Gastrocnemius medialis (tissue), 4 donors: ENCODE data around the gene PSMC3IP.

ENCODE experiments used
- CTCF ChIP-seq, 5 experiments: fragments of 450-650 bp in 3 of 5; fragments of 200-600 bp in 2 of 5; sonication (generic) in 2 of 5; IDR thresholded peaks in 4 of 5; conservative IDR thresholded peaks in 1 of 5; 1 replicate in 4 of 5; 2 replicates in 1 of 5; pipeline ENCODE4 v1.5.1; 2016 to 2019; ENCODE audit warnings: antibody characterized with exemption in 5 of 5, mild to moderate bottlenecking in 3 of 5, moderate library complexity in 3 of 5
- POLR2A ChIP-seq, 2 donors: fragments of 450-650 bp; IDR thresholded peaks; one replicate each; pipeline ENCODE4 v1.6.1; 2017; ENCODE audit warnings: antibody characterized with exemption in 2 of 2, mild to moderate bottlenecking in 2 of 2, moderate library complexity in 2 of 2

- TF ChIP-seq POLR2A (IDR thresholded peaks at IDR 0.05) (no peak), CTCF (IDR thresholded peaks at IDR 0.05 in 4 of 5, conservative IDR thresholded peaks at IDR 0.05 in 1 of 5) (no peak)
Observed at GRCh38 chr17:42562388-42563142, 15.0 kb downstream of the PSMC3IP start.
